Tibial nerve (tissue), 4 donors: ENCODE data around the gene GRIP2. TPM values are rescaled to one million over a fixed set of nuclear protein-coding genes. Genes with fewer than 3 reads are reported as not detected.

Experiments
- DNase-seq, 2 donors: peaks; one replicate each; pipeline ENCODE4 v3.0.0-alpha.2; 2019; ENCODE audit warnings: low spot score in 2 of 2
- H3K27ac ChIP-seq, 4 donors: fragments of 200-600 bp; sonication (generic) in 3 of 4; one replicate each; pipeline ENCODE4 v1.5.1; 2017 to 2019; ENCODE audit warnings: mild to moderate bottlenecking in 1 of 4
- H3K27me3 ChIP-seq, 2 donors: fragments of 200-600 bp; sonication (generic) in 1 of 2; one replicate each; pipeline versions ENCODE4 v1.5.1 to v1.6.0; 2017 to 2019
- H3K36me3 ChIP-seq, 3 donors: fragments of 200-600 bp; sonication (generic); one replicate each; pipeline ENCODE4 v1.5.1; 2018 to 2019
- H3K4me1 ChIP-seq, 4 donors: fragments of 200-600 bp; sonication (generic) in 3 of 4; one replicate each; pipeline ENCODE4 v1.5.1; 2017 to 2019
- H3K4me3 ChIP-seq, 4 donors: fragments of 200-600 bp; sonication (generic) in 3 of 4; one replicate each; pipeline ENCODE4 v1.5.1; 2017 to 2019; ENCODE audit warnings: mild to moderate bottlenecking in 1 of 4, moderate library complexity in 1 of 4
- H3K9me3 ChIP-seq, 4 donors: fragments of 200-600 bp; sonication (generic) in 3 of 4; one replicate each; pipeline ENCODE4 v1.5.1; 2017 to 2019
- EP300 ChIP-seq, 2 donors: sonication (generic); formaldehyde crosslinking; IDR thresholded peaks; one replicate each; pipeline ENCODE4 v1.6.1; 2017; ENCODE audit warnings: antibody characterized with exemption in 2 of 2, mild to moderate bottlenecking in 1 of 2
- POLR2A ChIP-seq, 2 donors: fragments of 450-650 bp; IDR thresholded peaks; one replicate each; pipeline ENCODE4 v1.6.1; 2017; ENCODE audit warnings: antibody characterized with exemption in 2 of 2, mild to moderate bottlenecking in 2 of 2, moderate library complexity in 2 of 2
- WGBS, 2 donors: methylation state at CpG; one replicate each; pipeline ENCODE4 v1.1.5; 2018; 5-methylcytosine and 5-hydroxymethylcytosine counted together
- total RNA-seq, 4 donors: library from RNA; depleted of rRNA; stranded (reverse); fragments of >200 nt; gene quantifications; one replicate each; pipeline ENCODE4 v1.1.0, GENCODE V29; 2016
- TF ChIP-seq, protein P1 (sequence below), 5 experiments: fragments of 200-600 bp in 3 of 5; fragments of 450-650 bp in 2 of 5; sonication (generic) in 3 of 5; IDR thresholded peaks; one replicate each; pipeline ENCODE4 v1.5.1; 2016 to 2019; ENCODE audit warnings: antibody characterized with exemption in 5 of 5, mild to moderate bottlenecking in 3 of 5, moderate library complexity in 2 of 5

The GRIP2 gene
- total RNA-seq, 4 donors from 2014 or later = 0.21 to 1.5 (median 0.99) TPM

DNA sequence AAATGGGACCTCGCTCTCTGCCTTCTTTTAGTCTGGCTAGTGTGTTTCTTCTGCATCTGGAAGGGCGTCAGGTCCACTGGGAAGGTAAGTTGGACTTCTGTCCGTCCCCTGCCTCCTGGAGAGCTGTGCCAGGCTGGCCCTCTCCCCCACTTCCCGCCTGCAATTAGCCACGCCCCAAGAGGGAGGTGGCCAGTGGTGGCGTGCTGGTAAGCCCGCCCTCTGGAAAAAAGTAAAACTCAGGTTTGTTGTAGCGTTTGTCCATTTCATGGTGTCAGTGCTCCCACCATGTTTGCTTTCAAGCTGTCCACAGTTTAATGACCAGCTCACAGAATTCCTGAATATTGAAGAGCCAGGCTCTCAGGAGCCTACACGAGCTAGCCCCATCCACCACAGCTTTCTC lies 82.1 kb downstream of the GRIP2 start:
- Histone ChIP-seq H3K36me3 (peaks cover 0 to under 1% (median 0%) of the 10 kb centered on the region in 3 donors), H3K27me3 (no peaks in the 10 kb centered on the region), H3K4me3 (no peak overlapping the region), H3K9me3 (no peaks in the 10 kb centered on the region), H3K27ac (no peak overlapping the region), H3K4me1 (peaks cover 0 to 28% (median 0%) of the 10 kb centered on the region in 4 donors)
- no peak for TF ChIP-seq EP300 (IDR thresholded peaks at IDR 0.05)
- TF ChIP-seq POLR2A (IDR thresholded peaks at IDR 0.05) = no peak
- TF ChIP-seq, protein P1, sequence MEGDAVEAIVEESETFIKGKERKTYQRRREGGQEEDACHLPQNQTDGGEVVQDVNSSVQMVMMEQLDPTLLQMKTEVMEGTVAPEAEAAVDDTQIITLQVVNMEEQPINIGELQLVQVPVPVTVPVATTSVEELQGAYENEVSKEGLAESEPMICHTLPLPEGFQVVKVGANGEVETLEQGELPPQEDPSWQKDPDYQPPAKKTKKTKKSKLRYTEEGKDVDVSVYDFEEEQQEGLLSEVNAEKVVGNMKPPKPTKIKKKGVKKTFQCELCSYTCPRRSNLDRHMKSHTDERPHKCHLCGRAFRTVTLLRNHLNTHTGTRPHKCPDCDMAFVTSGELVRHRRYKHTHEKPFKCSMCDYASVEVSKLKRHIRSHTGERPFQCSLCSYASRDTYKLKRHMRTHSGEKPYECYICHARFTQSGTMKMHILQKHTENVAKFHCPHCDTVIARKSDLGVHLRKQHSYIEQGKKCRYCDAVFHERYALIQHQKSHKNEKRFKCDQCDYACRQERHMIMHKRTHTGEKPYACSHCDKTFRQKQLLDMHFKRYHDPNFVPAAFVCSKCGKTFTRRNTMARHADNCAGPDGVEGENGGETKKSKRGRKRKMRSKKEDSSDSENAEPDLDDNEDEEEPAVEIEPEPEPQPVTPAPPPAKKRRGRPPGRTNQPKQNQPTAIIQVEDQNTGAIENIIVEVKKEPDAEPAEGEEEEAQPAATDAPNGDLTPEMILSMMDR (IDR thresholded peaks at IDR 0.05) = no peak
- DNase-seq = no peak
- 48 to 56% methylated on average over 8 to 9 of the region's 9 CpGs for WGBS, 2 donors

DNA sequence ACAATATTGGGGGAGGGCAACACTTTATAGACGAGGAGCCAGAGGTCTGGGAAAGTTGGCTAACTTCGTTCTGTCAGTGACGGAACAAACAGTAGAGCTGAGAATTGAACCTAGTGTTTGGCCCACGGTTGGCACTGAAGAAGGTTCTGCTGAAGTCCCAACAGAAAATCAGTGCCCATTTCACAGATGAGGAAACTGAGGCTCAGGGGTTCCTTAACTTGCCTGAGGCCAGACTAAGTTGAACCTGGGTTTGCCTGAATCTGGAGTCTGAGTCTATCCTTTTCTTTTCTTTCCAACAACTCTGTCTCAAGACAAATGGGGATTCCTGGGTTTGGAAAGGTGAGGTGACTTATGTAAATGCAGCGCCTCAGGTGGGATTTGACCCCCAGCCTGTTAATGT lies 82.7 kb downstream of the GRIP2 start:
- DNase-seq = no peak
- peaks cover 0 to 34% (median 3%) of the 10 kb centered on the region in 4 donors for H3K4me1 ChIP-seq
- no peak overlapping the region for H3K4me3 ChIP-seq
- no peak for TF ChIP-seq POLR2A (IDR thresholded peaks at IDR 0.05)
- TF ChIP-seq, protein P1 (IDR thresholded peaks at IDR 0.05) = no peak
- TF ChIP-seq EP300 (IDR thresholded peaks at IDR 0.05) = no peak
- H3K9me3 ChIP-seq = no peaks in the 10 kb centered on the region
- H3K36me3 ChIP-seq = no peaks in the 10 kb centered on the region
- no peak overlapping the region for H3K27ac ChIP-seq
- 90 to 93% methylated on average over 5 of the region's 5 CpGs for WGBS, 2 donors
- H3K27me3 ChIP-seq = no peaks in the 10 kb centered on the region

DNA sequence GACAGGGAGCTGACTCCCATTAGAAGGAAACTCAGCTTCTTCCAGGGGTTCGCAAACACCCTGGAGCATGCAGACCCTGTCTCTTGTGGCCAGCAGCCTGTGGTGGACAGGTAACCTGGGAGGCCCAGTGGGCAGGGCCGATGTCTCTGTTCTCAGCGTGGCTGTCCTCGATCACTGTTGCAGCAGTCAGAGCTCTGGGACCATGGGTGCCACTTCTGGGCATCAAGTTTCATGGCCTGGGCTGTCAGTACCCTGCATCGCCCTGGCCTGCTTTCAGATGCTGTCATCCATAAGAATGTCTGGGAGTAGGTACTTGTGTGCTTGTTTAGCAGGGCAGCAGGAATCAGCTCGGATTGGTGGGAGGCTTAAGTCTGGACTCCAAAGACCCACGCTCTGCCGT lies 83.3 kb downstream of the GRIP2 start:
- Histone ChIP-seq H3K27ac (no peak overlapping the region), H3K4me1 (peaks cover 0 to 41% (median 10%) of the 10 kb centered on the region in 4 donors), H3K9me3 (no peaks in the 10 kb centered on the region), H3K36me3 (no peaks in the 10 kb centered on the region), H3K27me3 (no peaks in the 10 kb centered on the region), H3K4me3 (no peak overlapping the region)
- 90 to 94% methylated on average over 5 to 8 of the region's 8 CpGs for WGBS, 2 donors
- TF ChIP-seq POLR2A (IDR thresholded peaks at IDR 0.05) (no peak), EP300 (IDR thresholded peaks at IDR 0.05) (no peak)
- TF ChIP-seq, protein P1 (IDR thresholded peaks at IDR 0.05) = no peak
- no peak for DNase-seq

DNA sequence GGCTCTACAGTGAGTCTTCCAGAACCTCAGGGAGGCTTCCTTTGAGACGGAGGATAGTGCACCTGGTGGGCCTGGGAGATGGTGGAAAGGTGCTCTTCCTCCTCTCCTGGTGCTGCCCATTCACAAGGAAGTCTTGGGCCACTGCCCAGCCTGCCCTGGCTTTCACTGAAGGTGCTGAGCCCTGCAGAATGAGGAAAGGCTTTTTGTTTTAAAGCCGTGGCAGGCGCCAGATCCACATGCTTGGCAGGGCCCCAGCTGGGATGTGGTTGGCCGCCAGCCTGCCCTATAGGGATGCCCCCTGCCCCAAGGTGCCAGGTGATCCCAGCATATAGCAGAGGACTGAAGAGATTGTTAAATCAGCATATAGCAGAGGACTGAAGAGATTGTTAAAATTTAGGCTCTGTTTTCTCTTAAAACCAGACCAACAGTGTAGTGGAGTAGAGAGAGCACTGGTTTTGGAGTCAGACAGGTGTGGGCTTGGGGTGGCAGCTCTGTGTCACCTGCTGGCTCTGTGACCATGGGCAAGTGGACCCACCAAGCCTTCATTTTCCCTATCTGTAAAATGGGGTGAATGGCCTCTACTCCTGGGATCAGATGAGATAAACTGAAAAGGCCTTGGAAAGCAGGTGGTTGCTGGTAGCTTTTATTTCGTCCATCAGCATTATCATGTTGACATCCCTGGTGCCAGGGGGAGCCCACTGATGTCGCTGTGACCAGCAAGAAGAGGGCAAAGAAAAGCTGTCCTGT lies 84.4 kb downstream of the GRIP2 start:
- no peak for DNase-seq
- H3K27me3 ChIP-seq = no peaks in the 10 kb centered on the region
- no peak overlapping the region for H3K4me3 ChIP-seq
- no peak overlapping the region for H3K27ac ChIP-seq
- H3K36me3 ChIP-seq = peaks cover 0 to 2% (median 0%) of the 10 kb centered on the region in 3 donors
- TF ChIP-seq, protein P1 (IDR thresholded peaks at IDR 0.05) = no peak
- no peak for TF ChIP-seq EP300 (IDR thresholded peaks at IDR 0.05)
- H3K4me1 ChIP-seq = peaks cover 0 to 36% (median 11%) of the 10 kb centered on the region in 4 donors
- H3K9me3 ChIP-seq = no peaks in the 10 kb centered on the region
- 67 to 74% methylated on average over 6 of the region's 6 CpGs for WGBS, 2 donors

DNA sequence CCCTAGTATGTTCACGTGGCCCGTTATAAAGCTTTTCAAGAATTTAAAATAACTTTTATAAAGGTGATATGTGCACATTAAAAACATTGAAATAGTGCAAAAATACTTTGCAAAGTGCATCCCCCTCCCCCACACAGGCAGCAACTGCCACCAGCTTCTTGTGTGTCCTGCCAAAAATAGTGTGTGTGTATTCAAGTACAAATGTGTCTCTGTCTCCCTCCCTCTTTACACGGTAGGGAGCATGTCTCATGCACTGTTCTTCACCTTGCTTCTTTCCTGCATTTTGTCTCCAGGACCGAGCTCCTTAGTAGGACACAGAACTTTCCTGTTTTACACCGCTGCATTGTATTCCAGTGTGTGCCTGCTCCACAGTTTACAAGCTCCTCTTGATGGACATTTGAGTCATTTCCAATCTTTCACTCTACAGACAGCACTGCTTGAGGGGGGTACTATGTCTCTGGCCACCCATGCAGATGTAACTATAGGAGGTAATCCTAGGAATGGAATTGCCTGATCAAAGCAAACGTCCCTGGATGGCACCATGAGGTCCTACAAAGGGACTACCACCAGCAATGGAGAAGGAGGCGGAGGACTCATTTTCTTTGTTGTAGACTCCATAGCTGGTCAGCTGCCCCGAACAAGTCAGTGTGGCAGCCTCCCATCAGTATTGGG lies 85.4 kb downstream of the GRIP2 start:
- peaks cover 0 to 31% (median 11%) of the 10 kb centered on the region in 4 donors for H3K4me1 ChIP-seq
- 73 to 85% methylated on average over 8 of the region's 8 CpGs for WGBS, 2 donors

More for the DNA sequence above, 85.4 kb downstream of the GRIP2 start:
- TF ChIP-seq EP300 (IDR thresholded peaks at IDR 0.05) (no peak), POLR2A (IDR thresholded peaks at IDR 0.05) (no peak)
- TF ChIP-seq, protein P1 (IDR thresholded peaks at IDR 0.05) = no peak
- Histone ChIP-seq H3K27me3 (no peaks in the 10 kb centered on the region), H3K27ac (no peak overlapping the region), H3K4me3 (no peak overlapping the region), H3K9me3 (no peaks in the 10 kb centered on the region), H3K36me3 (peaks cover 0 to 8% (median 0%) of the 10 kb centered on the region in 3 donors)
- no peak for DNase-seq
